Lower leg skin (tissue), 3 donors: Measurements from ENCODE around the gene AUTS2.

Experiments
- CTCF ChIP-seq, 3 donors: fragments of 450-650 bp; IDR thresholded peaks; one replicate each; pipeline ENCODE4 v1.5.1; 2016; ENCODE audit warnings: antibody characterized with exemption in 3 of 3, mild to moderate bottlenecking in 3 of 3, moderate library complexity in 2 of 3
- POLR2A ChIP-seq, 2 donors: fragments of 450-650 bp; IDR thresholded peaks; one replicate each; pipeline ENCODE4 v1.6.1; 2016 to 2017; ENCODE audit warnings: antibody characterized with exemption in 2 of 2, mild to moderate bottlenecking in 1 of 2, moderate library complexity in 1 of 2

DNA sequence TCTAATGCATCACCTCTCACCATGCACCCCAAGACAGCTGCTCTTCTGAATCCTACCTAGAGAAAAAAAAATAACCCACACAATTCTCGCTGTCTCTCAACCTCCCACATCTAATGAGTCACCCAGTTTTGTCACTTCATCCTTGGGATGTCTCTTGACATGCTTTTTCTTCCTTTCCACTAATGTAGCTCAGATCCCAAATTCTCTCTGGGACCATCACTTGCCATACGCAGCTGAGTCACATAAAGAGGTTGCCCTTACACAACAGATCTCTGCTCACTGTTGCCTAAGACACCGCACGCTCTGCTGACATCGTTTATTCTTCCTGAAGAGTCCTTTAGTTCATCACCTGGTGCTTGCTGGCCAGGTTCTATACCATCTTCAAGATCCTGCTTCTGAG, 927.7 kb downstream of the AUTS2 start:
- TF ChIP-seq CTCF (IDR thresholded peaks at IDR 0.05) (no peak), POLR2A (IDR thresholded peaks at IDR 0.05) (no peak)
